ENCODE results near the gene ACOT13.

- no peak for TF ChIP-seq CTCF (IDR thresholded peaks at IDR 0.05)
- no peak for TF ChIP-seq POLR2AphosphoS5 (IDR thresholded peaks at IDR 0.05)
- TF ChIP-seq POLR2A (IDR thresholded peaks at IDR 0.05), result no peak
- TF ChIP-seq EP300 (IDR thresholded peaks at IDR 0.05; ENCODE audit: low read depth), result no peak
Measured at GRCh38 chr6:24658573-24659560, 8.0 kb upstream of the ACOT13 start.
